GM19463 (cell line): Measurements from ENCODE around the gene LHFPL6.

Experiments
- ATAC-seq: cut with Tn5 transposase; IDR thresholded peaks from one replicate; pipeline ENCODE4 v1.9.1; 2021; ENCODE audit warnings: mild to moderate bottlenecking, moderate library complexity; ENCODE audit not compliant: unreplicated experiment

Gene LHFPL6

GRCh38 chr13:39474600-39474999 is 128.4 kb downstream of the LHFPL6 start:
- ATAC-seq = no peak

- ATAC-seq = no peak
These were observed 133.3 kb downstream of the LHFPL6 start for GRCh38 chr13:39469676-39470075.

DNA sequence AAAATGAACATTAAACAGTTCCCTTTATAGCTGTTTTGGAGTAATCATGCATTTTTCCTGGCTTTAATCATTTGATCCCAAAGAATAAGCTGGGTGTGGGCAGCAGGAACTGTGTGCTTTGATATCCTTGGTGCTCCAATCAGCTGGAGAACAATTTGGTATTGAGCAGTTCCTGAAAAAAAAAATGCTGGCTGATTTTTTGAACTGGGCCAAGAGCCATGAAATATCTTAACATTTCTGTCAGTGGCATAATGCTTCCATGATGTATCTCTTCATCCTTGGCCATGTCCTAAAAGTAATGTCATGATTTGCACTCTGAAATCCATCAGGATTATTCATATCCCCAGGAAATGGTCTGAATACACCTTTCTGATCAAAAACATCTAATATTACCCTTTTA is 134.7 kb downstream of the LHFPL6 start:
- no peak for ATAC-seq

DNA sequence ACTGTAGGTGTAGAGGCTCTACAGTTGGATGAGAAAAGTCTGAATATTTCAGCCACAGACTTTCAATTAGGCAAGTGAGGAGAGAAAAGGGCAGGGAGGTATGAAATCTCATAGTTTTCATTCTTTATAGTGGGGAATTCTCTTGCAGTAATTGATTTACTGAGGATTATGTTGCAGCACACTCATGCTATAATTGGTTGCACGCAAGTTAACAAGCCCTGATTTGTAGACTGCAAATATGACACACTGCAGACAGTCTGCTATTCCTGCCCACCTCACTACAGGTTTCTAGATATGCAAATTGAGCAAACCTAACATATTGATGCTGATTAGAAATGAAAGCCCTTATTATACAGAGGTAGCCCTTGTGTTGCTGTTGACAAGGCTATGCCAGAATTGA is 139.4 kb downstream of the LHFPL6 start:
- ATAC-seq = no peak

GRCh38 chr13:39462906-39463305 is 140.1 kb downstream of the LHFPL6 start:
- no peak for ATAC-seq

DNA sequence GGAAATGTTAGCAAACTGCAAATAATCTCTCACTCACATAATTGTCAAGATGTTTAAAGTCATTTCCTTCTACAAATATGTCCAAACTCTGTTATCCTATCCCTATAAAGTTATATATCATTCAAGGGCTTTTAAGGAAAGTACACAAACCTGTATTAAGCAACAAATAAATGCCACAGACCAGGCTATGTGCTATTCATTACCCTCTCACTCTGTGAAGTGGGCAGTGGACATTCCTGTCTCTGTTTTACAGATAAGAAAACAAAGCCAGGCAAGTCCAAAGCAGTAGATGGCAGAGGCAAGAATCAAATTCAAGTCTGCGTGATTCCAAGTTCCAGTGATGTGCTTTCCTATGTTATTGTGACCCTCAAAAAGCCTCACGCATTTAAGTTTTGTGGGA is 140.6 kb downstream of the LHFPL6 start:
- no peak for ATAC-seq

GRCh38 chr13:39461685-39462266 is 141.2 kb downstream of the LHFPL6 start:
- ATAC-seq = no peak

DNA sequence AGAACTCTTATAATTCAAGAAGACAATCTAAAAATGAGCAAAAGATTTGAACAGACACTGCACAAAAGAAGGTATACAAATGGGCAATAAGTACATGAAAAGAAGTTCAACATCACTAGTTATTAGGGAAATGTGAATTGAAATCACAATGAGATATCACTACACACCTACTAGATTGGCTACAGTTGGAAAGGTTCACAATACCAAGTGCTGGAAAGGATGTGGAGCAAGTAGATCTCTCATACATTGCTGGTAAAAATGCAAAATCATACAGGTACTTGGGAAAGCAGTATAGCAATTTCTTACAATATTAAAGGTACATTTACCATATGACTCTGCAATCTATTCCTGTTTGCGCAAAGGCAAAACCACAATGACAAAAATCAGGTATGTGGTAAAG is 145.7 kb downstream of the LHFPL6 start:
- ATAC-seq = no peak

DNA sequence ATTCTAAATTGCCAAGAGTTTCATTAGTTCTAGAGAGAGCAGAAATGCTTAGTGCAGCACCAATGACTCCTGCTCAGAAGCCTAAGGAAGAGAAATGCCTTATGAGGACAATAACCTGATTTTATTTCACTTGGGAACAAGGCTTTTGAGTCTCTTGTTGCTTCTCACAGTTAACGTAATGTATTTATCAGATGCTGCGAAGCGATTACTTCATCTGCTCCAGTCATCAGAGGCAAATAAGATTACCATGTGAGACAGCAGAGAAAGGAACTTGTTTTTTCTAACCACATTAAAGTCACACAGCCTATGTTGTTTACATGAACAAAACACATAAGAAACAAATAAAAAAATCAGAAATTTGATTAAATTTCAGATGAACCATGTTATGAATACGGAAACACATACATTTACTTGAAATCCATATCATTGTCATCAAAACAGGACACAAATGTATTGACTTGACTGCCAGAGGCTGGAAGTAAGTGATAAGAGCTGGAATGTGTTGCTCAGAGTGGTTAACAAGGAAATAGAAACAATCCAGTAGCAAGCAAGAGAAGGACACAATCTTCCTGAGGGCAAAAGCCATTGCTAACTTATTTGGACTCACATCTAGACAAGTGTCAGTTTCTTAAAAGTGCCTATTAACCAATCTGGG is 147.3 kb downstream of the LHFPL6 start:
- no peak for ATAC-seq

- ATAC-seq = no peak
These were observed 150.2 kb downstream of the LHFPL6 start for GRCh38 chr13:39452834-39453233.

- ATAC-seq = no peak
These were observed 150.6 kb downstream of the LHFPL6 start for GRCh38 chr13:39452417-39452816.

DNA sequence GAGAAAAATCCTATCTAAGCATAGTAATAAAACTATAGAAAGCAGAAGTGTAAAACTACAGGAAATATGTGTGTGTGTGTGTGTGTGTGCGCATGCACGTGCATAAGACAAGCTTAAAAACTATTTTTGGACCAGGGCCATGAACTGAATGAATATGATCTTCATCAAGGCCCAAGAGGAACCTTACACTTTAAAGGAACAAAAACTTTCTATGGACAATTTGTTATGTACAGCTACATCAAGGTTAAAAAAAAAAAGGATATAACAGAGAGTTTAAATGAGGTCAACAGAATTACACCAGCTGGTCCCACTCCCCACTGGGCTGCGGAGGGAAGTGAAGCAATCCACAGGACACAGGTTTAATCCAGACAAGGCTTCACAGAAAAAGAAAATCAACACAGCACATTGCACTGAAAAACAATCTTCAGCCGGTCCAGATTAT is 151.1 kb downstream of the LHFPL6 start:
- ATAC-seq = no peak

DNA sequence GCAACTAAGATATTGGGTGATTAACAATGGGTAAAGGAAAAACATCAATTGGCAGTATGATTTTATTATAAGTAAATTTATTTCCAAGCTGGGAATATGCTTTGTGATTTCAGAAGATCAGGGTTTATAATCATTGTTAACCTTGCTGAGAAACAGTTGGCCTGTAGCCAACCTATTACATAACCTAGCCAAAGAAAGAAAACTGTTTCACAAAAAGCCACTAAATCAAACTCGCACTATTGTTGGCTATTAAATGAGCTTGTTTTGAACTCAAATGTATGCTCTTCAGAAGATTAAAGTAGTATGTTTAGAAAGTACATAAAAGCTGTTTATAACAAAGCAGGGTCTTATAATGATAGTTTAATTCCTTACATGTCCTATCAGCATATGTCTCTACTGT is 151.7 kb downstream of the LHFPL6 start:
- ATAC-seq = no peak

DNA sequence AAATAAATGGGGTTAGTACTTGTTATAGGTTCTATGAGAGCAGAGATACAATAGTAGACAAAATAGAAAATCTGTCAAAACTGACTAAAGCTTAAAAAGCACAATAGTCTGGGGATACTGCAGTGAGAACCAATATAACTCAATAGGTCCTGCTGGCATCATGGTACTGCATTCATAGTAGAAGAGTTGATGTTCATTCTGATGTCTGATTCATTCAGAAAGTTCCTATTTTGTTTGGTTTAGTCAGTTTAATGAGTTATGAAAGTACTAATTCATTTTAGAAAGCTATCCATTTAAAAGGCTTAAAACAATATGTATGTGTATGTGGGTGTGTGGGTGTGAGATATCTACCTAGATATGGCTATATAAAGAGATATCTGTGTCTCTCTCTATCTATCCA is 152.8 kb downstream of the LHFPL6 start:
- no peak for ATAC-seq

GRCh38 chr13:39448834-39449233 is 154.2 kb downstream of the LHFPL6 start:
- no peak for ATAC-seq

GRCh38 chr13:39446865-39447264 is 156.1 kb downstream of the LHFPL6 start:
- no peak for ATAC-seq

DNA sequence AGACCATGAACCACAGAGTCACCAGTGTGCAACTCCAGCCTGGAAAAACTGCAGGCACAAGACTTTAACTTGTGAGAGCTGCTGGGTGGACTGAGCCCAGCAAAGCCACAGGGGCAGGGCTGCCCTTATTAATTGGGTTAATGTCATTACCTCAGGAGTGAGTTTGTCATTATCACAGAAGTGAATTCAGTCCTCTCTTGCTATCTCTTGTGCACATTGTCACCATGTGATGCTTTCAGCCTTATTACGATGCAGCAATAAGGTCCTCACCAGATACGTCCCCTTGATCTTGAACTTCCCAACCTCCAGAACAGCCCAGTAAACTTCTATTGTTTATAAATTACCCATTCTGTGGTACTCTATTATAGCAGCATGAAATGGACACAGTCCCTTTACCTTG is 158.1 kb downstream of the LHFPL6 start:
- ATAC-seq = no peak

GRCh38 chr13:39433651-39434050 is 169.3 kb downstream of the LHFPL6 start:
- ATAC-seq = no peak

DNA sequence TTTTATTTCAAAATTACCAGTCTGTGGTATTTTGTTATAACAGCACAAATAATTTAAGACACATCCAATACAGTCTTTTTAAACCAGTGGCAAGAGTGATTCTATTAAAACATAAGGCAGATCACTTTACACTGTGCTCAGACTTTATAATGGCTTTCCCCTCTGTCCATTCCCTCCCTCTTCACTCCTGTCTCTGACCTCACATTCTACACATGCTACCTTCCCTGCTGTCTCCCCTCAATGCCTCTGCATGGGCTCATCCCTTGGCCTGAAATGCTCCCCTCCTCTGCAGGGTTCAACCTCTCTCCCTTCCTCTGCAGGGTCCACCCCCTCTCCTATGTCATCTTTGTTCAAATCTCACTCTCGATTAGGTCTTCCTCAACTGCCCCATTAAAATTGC is 170.8 kb downstream of the LHFPL6 start:
- no peak for ATAC-seq

GRCh38 chr13:39422845-39423565 is 180.0 kb downstream of the LHFPL6 start:
- no peak for ATAC-seq

- no peak for ATAC-seq
These were observed 183.1 kb downstream of the LHFPL6 start for GRCh38 chr13:39419876-39420275.

- no peak for ATAC-seq
These were observed 183.9 kb downstream of the LHFPL6 start for GRCh38 chr13:39419068-39419467.
